HepG2 (cell line): ENCODE results near the gene ASGR1. TPM values are rescaled to one million over a fixed set of nuclear protein-coding genes. Genes with fewer than 3 reads are reported as not detected.

Experiments
- ATAC-seq: fragments of 200-7000 bp; cut with Tn5 transposase; 3 replicates; pipeline ENCODE4 v1.9.1; 2020; ENCODE audit warnings: mild to moderate bottlenecking, moderate library complexity
- BruUV-seq: library from RNA; stranded (reverse); fragments of 400-500 nt; replicated peaks from 2 replicates; lab custom pipeline; 2021; lab: Mats Ljungman, UMichigan
- CTCF ChIA-PET: fragments of 300-600 bp; formaldehyde crosslinking; extraction: SDS; loops from one replicate; lab custom pipeline; 2021; ENCODE audit warnings: low total read pairs, inconsistent platforms, low intra/inter-chr PET ratio; lab: Yijun Ruan, JAX
- POLR2A ChIA-PET: fragments of 350-600 bp; sonication (Branson Sonifier 250); formaldehyde crosslinking; loops from one replicate; lab custom pipeline; 2020; ENCODE audit warnings: antibody characterized with exemption, inconsistent platforms; lab: Yijun Ruan, JAX
- DNase-seq: peaks from one replicate; pipeline ENCODE4 v3.0.0-alpha.2; 2015; ENCODE audit warnings: low spot score
- FAIRE-seq: peaks from 3 replicates; lab custom pipeline; 2011; peaks lifted over from hg19 to GRCh38; lab: Jason Lieb, UNC
- H2AFZ ChIP-seq: one replicate; pipeline ENCODE4 v1.6.1; 2011; ENCODE audit warnings: low read length, inconsistent platforms
- H3K27ac ChIP-seq: fragments of 300-600 bp; 3 replicates; pipeline ENCODE4 v1.8.0; 2011; ENCODE audit warnings: mixed run types, mild to moderate bottlenecking, mixed read lengths, low read length, inconsistent platforms; ENCODE audit not compliant: insufficient read depth; ENCODE audit errors: extremely low read length
- H3K27me3 ChIP-seq, 2 experiments: fragments of 200-600 bp in 1 of 2; 2 replicates in 1 of 2; 3 replicates in 1 of 2; pipeline versions ENCODE4 v1.6.0 to v1.8.0; 2011; ENCODE audit warnings: low read length in 2 of 2, mild to moderate bottlenecking in 2 of 2, moderate library complexity in 2 of 2, inconsistent platforms in 1 of 2; ENCODE audit not compliant: insufficient read depth in 2 of 2, control insufficient read depth in 1 of 2
- H3K36me3 ChIP-seq, 2 experiments: fragments of 200-600 bp in 1 of 2; replicated peaks in 1 of 2; 2 replicates in 1 of 2; 3 replicates in 1 of 2; pipeline versions ENCODE4 v1.5.1 to v1.8.0; 2011; ENCODE audit warnings: low read length in 2 of 2, inconsistent platforms in 1 of 2; ENCODE audit not compliant: insufficient read depth in 2 of 2, control insufficient read depth in 1 of 2
- H3K4me1 ChIP-seq: 2 replicates; pipeline ENCODE4 v1.5.1; 2012; ENCODE audit warnings: low read length, inconsistent platforms; ENCODE audit not compliant: insufficient read depth
- H3K4me2 ChIP-seq: 2 replicates; pipeline ENCODE4 v1.6.0; 2011; ENCODE audit warnings: low read depth, low read length, inconsistent platforms
- H3K4me3 ChIP-seq, 3 experiments: fragments of 200-600 bp in 1 of 3; sonication (generic), shearing (Covaris generic) in 1 of 3; replicated peaks in 1 of 3; 2 replicates each; pipeline ENCODE4 v1.5.1; 2011 to 2016; ENCODE audit warnings: low read length in 3 of 3, inconsistent platforms in 2 of 3, low read depth in 2 of 3, mild to moderate bottlenecking in 2 of 3, control low read depth in 1 of 3, mixed read lengths in 1 of 3; ENCODE audit not compliant: insufficient read depth in 1 of 3
- H3K79me2 ChIP-seq: one replicate; pipeline ENCODE4 v1.6.1; 2011; ENCODE audit warnings: low read length, inconsistent platforms; ENCODE audit not compliant: insufficient read depth
- H3K9ac ChIP-seq: 2 replicates; pipeline ENCODE4 v1.6.0; 2011; ENCODE audit warnings: mild to moderate bottlenecking, low read depth, low read length, inconsistent platforms; ENCODE audit not compliant: insufficient read depth
- H3K9me3 ChIP-seq: 2 replicates; pipeline ENCODE4 v1.5.1; 2012; ENCODE audit warnings: mild to moderate bottlenecking, low read length
- H4K20me1 ChIP-seq: 2 replicates; pipeline ENCODE4 v1.6.0; 2011; ENCODE audit warnings: inconsistent platforms, mild to moderate bottlenecking, low read length, moderate library complexity; ENCODE audit not compliant: insufficient read depth
- DRAP1 ChIP-seq: IDR thresholded peaks from 2 replicates; pipeline ENCODE4 v1.6.1; 2016; ENCODE audit warnings: missing genetic modification reagents, missing compliant biosample characterization
- IKZF4 ChIP-seq: sonication (generic); formaldehyde crosslinking; IDR thresholded peaks from 2 replicates; pipeline ENCODE4 v1.5.1; 2020; ENCODE audit warnings: borderline replicate concordance, mild to moderate bottlenecking, low read depth, missing genetic modification reagents; ENCODE audit errors: not compliant biosample characterization
- IRF9 ChIP-seq: sonication (generic); formaldehyde crosslinking; IDR thresholded peaks from 2 replicates; pipeline ENCODE4 v1.8.0; 2022; ENCODE audit warnings: missing genetic modification reagents, mild to moderate bottlenecking, borderline replicate concordance
- KAT7 ChIP-seq: IDR thresholded peaks from 2 replicates; pipeline ENCODE4 v1.6.1; 2018; ENCODE audit warnings: borderline replicate concordance, missing compliant biosample characterization
- MED1 ChIP-seq: sonication (generic); formaldehyde crosslinking; IDR thresholded peaks from 2 replicates; pipeline ENCODE4 v1.4.0; 2020; ENCODE audit warnings: missing genetic modification reagents
- MXD3 ChIP-seq: IDR thresholded peaks from 2 replicates; pipeline ENCODE4 v1.6.1; 2016; ENCODE audit warnings: mild to moderate bottlenecking, missing biosample characterization, missing genetic modification reagents
- MYNN ChIP-seq: sonication (generic); formaldehyde crosslinking; IDR thresholded peaks from 2 replicates; pipeline ENCODE4 v1.4.0; 2020; ENCODE audit warnings: mild to moderate bottlenecking, low read depth, missing genetic modification reagents
- NR2F1 ChIP-seq, 2 experiments: fragments of 450-650 bp in 1 of 2; formaldehyde crosslinking in 1 of 2; IDR thresholded peaks; 2 replicates each; pipeline versions ENCODE4 v1.5.0 to v1.6.1; 2016 to 2020; ENCODE audit warnings: mild to moderate bottlenecking in 1 of 2, missing compliant biosample characterization in 1 of 2, missing genetic modification reagents in 1 of 2, moderate library complexity in 1 of 2
- PAXIP1 ChIP-seq: sonication (generic); formaldehyde crosslinking; conservative IDR thresholded peaks from 2 replicates; pipeline ENCODE4 v1.4.0; 2020; ENCODE audit warnings: mild to moderate bottlenecking, missing genetic modification reagents, moderate library complexity
- SALL1 ChIP-seq: sonication (generic); formaldehyde crosslinking; IDR thresholded peaks from 2 replicates; pipeline ENCODE4 v1.8.0; 2022; ENCODE audit warnings: mild to moderate bottlenecking, missing genetic modification reagents
- SMC3 ChIP-seq: IDR thresholded peaks from 2 replicates; pipeline ENCODE4 v1.6.1; 2011; ENCODE audit warnings: low read length, improper control_type of control experiment
- TEF ChIP-seq: sonication (generic); formaldehyde crosslinking; IDR thresholded peaks from 2 replicates; pipeline ENCODE4 v1.5.0; 2020; ENCODE audit warnings: missing genetic modification reagents
- TFDP1 ChIP-seq: IDR thresholded peaks from 2 replicates; pipeline ENCODE4 v1.6.1; 2016; ENCODE audit warnings: missing compliant biosample characterization, missing genetic modification reagents, borderline replicate concordance
- ZNF331 ChIP-seq: sonication (generic); formaldehyde crosslinking; IDR thresholded peaks from 2 replicates; pipeline ENCODE4 v1.4.0; 2020; ENCODE audit warnings: missing genetic modification reagents
- ZNF451 ChIP-seq: sonication (generic); formaldehyde crosslinking; IDR thresholded peaks from 2 replicates; pipeline ENCODE4 v1.5.0; 2020; ENCODE audit warnings: mild to moderate bottlenecking, missing genetic modification reagents
- WGBS: methylation state at CpG from one replicate; pipeline ENCODE4 v1.1.6; 2017; ENCODE audit warnings: low lambda C conversion rate; 5-methylcytosine and 5-hydroxymethylcytosine counted together
- in situ Hi-C: cut with HindIII; loops from 2 replicates; pipeline ENCODE4 v1.10.0; 2017; ENCODE audit warnings: low pct_unique_long_range_greater_than_20kb; ENCODE audit not compliant: extremely low pct_ligation_motif_present
- intact Hi-C: fragments of 100-400 bp; cut with micrococcal nuclease; formaldehyde crosslinking; loops from one replicate; pipeline ENCODE4 v1.10.0; 2022; ENCODE audit not compliant: unreplicated experiment
- polyA plus RNA-seq, 8 experiments: library from polyadenylated mRNA; depleted of rRNA in 3 of 8; stranded (reverse) in 7 of 8; unstranded in 1 of 8; fragments of >200 nt; fragmentation: Illumina TruSeq in 4 of 8; extraction: Trizol in 4 of 8; gene quantifications; 2 replicates each; pipeline versions ENCODE4 v1.2.1 to v1.2.3, GENCODE V29; 2011 to 2016; ENCODE audit warnings: low read depth in 4 of 8, missing spikeins in 1 of 8, mixed read lengths in 1 of 8; ENCODE audit not compliant: insufficient read depth in 1 of 8
- total RNA-seq, 5 experiments: library from RNA; depleted of rRNA; stranded (reverse); fragments of >200 nt; fragmentation: Illumina TruSeq; extraction: Trizol; gene quantifications; 2 replicates each; pipeline ENCODE4 v1.2.3, GENCODE V29; 2016; ENCODE audit warnings: low read depth in 1 of 5

Gene ASGR1
- total and polyA plus RNA-seq, 2 of the 13 experiments (the other 11 are each of a cell fraction or from before 2014, with no cell fraction given), result 353 to 796 TPM

- ChIA-PET CTCF (interaction anchor here (0.8 to 1.6 kb wide), 2 partner anchors 81 to 88 kb away, joined by 3 to 5 read pairs; no protein-coding TSS in a partner anchor), POLR2A (interaction anchor here (0.7 to 2.6 kb wide), 15 partner anchors 19 to 148 kb away, joined by 3 to 77 read pairs (median 4); partner anchors contain the start of genes ACADVL, ASGR1, ASGR2 and DLG4)
- H3K9ac ChIP-seq, result no peak overlapping the region
- H3K4me2 ChIP-seq, result peak overlapping the region; percentile 42; the same call in 1 of the 2 replicates
- FAIRE-seq (peak; percentile 28), ATAC-seq (peak; percentile 66), DNase-seq (peak; percentile 74)
- H4K20me1 ChIP-seq, result no peaks in the 10 kb centered on the region
- H2AFZ ChIP-seq, result no peak overlapping the region
- H3K4me3 ChIP-seq, result peak overlapping the region in 1 of 3 experiments; percentile 2; a peak in 1 of 6 replicates
- H3K27me3 ChIP-seq, result no peaks in the 10 kb centered on the region
- in situ Hi-C loops (no loop called here), intact Hi-C loops (loop anchor here (2.0 kb wide), 1 partner anchor 19 kb away; the partner anchor contains the start of gene ASGR2)
- H3K27ac ChIP-seq, result peak overlapping the region; percentile 77
- no peaks in the 10 kb centered on the region for H3K36me3 ChIP-seq
- no peaks in the 10 kb centered on the region for H3K9me3 ChIP-seq
- H3K4me1 ChIP-seq, result peaks cover 72% of the 10 kb centered on the region
- H3K79me2 ChIP-seq, result no peaks in the 10 kb centered on the region
- BruUV-seq, result no TSS peak
- WGBS, result 35% methylated on average over 15 of the region's 19 CpGs
- TF ChIP-seq IKZF4 (no peak), IRF9 (CRISPR knock-in tag) (no peak), TFDP1 (CRISPR knock-in tag) (peak; percentile 23; the same call in 1 of the 2 replicates), KAT7 (CRISPR knock-in tag) (no peak), MXD3 (CRISPR knock-in tag) (no peak), ZNF331 (CRISPR knock-in tag) (peak; percentile 34; the same call in 1 of the 2 replicates), SALL1 (CRISPR knock-in tag) (0 out of 2 replicates have a peak, but pooled peaks have one; percentile 32), MED1 (CRISPR knock-in tag) (0 out of 2 replicates have a peak, but pooled peaks have one; percentile 17), ZNF451 (CRISPR knock-in tag) (no peak), MYNN (no peak), TEF (CRISPR knock-in tag) (no peak), SMC3 (peak; percentile 18; the same call in 1 of the 2 replicates), NR2F1 (CRISPR knock-in tag; IDR thresholded peaks at IDR 0.05) (no peak), DRAP1 (CRISPR knock-in tag) (0 out of 2 replicates have a peak, but pooled peaks have one; percentile 24), PAXIP1 (no peak)
Observed at GRCh38 chr17:7133424-7133823, 45.7 kb downstream of the ASGR1 start.
